Fibroblast of the aortic adventitia (primary cell): ENCODE measurements around the gene UBE2G2. TPM values are rescaled to one million over a fixed set of nuclear protein-coding genes. Genes with fewer than 3 reads are reported as not detected.

Source experiments
- DNase-seq: peaks from one replicate; pipeline ENCODE4 v3.0.0-alpha.2; 2010; ENCODE audit warnings: low read depth
- H3K4me3 ChIP-seq: 2 replicates; pipeline ENCODE4 v1.5.1; 2011; ENCODE audit warnings: low read depth, mild to moderate bottlenecking, control low read depth, low read length, moderate library complexity
- total RNA-seq: library from RNA; depleted of rRNA; stranded (reverse); fragments of >200 nt; gene quantifications from 2 replicates; pipeline ENCODE4 v1.2.3, GENCODE V29; 2012; ENCODE audit warnings: low replicate concordance
- TF ChIP-seq, protein P1 (sequence below): IDR thresholded peaks from 2 replicates; pipeline ENCODE4 v1.5.1; 2011; ENCODE audit warnings: mild to moderate bottlenecking, low read length, control low read depth, inconsistent platforms; ENCODE audit not compliant: insufficient read depth

The UBE2G2 gene
- total RNA-seq, 1 donor, result 64.2 TPM

GRCh38 chr21:44723177-44724131 is 78.2 kb downstream of the UBE2G2 start:
- no peak for DNase-seq
- no peak overlapping the region for H3K4me3 ChIP-seq
- TF ChIP-seq, protein P1, sequence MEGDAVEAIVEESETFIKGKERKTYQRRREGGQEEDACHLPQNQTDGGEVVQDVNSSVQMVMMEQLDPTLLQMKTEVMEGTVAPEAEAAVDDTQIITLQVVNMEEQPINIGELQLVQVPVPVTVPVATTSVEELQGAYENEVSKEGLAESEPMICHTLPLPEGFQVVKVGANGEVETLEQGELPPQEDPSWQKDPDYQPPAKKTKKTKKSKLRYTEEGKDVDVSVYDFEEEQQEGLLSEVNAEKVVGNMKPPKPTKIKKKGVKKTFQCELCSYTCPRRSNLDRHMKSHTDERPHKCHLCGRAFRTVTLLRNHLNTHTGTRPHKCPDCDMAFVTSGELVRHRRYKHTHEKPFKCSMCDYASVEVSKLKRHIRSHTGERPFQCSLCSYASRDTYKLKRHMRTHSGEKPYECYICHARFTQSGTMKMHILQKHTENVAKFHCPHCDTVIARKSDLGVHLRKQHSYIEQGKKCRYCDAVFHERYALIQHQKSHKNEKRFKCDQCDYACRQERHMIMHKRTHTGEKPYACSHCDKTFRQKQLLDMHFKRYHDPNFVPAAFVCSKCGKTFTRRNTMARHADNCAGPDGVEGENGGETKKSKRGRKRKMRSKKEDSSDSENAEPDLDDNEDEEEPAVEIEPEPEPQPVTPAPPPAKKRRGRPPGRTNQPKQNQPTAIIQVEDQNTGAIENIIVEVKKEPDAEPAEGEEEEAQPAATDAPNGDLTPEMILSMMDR, result no peak

DNA sequence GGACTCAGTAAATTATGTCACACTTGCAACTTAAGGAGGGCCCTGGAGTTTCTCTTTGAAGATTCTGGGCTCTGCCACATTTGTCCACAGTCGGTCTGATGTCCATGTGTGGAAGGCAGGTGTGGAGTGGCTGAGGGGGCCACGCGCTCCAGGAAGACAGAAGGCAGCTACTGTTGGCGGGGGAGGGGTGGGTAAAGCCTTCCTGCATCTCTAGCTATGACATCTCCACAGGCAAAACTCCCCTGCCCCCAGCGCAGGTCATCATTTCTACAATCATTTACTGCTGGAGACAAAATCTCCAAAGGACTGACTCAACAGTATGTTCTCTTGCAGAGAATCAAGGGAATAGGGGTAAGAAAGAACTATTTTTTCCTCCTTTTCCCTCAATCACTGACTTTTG is 78.9 kb downstream of the UBE2G2 start:
- TF ChIP-seq, protein P1, result no peak
- H3K4me3 ChIP-seq, result no peak overlapping the region
- no peak for DNase-seq

DNA sequence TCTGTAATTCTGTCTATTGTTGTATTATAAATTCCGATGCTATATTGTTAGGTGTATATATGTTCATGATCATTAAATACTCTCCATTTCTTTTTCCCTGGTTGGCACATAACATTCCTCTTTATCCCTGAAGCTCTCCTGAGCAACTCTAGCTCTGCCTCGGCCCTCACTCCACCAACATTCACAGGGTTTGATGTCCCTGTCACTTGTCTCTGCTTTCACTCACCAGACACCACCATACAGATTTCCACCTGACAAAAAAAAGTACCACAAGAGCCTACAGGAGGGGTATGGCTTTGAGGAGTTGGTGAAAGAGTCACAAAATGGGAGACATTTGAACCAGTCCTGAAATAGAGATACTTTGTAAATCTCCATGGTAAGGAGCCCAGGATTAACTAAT is 81.5 kb downstream of the UBE2G2 start:
- no peak for DNase-seq
- H3K4me3 ChIP-seq, result no peak overlapping the region
- TF ChIP-seq, protein P1, result no peak

Other genes starting within 250 kb of the UBE2G2 start
- not detected in 2 replicates for gene KRTAP10-3, start 243.0 kb downstream of the UBE2G2 start, total RNA-seq
- not detected in 2 replicates for gene KRTAP10-4, start 228.1 kb downstream of the UBE2G2 start, total RNA-seq
- gene KRTAP10-5, start 221.2 kb downstream of the UBE2G2 start, total RNA-seq, result not detected in 2 replicates
- not detected in 2 replicates for gene KRTAP10-6, start 209.3 kb downstream of the UBE2G2 start, total RNA-seq
- not detected in 2 replicates for gene KRTAP10-7, start 201.2 kb downstream of the UBE2G2 start, total RNA-seq
- not detected in 2 replicates for gene KRTAP10-8, start 189.7 kb downstream of the UBE2G2 start, total RNA-seq
- gene KRTAP10-9, start 174.7 kb downstream of the UBE2G2 start, total RNA-seq, result not detected in 2 replicates
- gene KRTAP10-10, start 164.5 kb downstream of the UBE2G2 start, total RNA-seq, result not detected in 2 replicates
- not detected in 2 replicates for gene KRTAP10-11, start 155.4 kb downstream of the UBE2G2 start, total RNA-seq
- gene KRTAP12-4, start 147.2 kb downstream of the UBE2G2 start, total RNA-seq, result not detected in 2 replicates
- gene KRTAP12-3, start 143.9 kb downstream of the UBE2G2 start, total RNA-seq, result not detected in 2 replicates
- gene KRTAP12-2, start 134.9 kb downstream of the UBE2G2 start, total RNA-seq, result not detected in 2 replicates
- not detected in 2 replicates for gene KRTAP12-1, start 119.7 kb downstream of the UBE2G2 start, total RNA-seq
- gene KRTAP10-12, start 104.6 kb downstream of the UBE2G2 start, total RNA-seq, result not detected in 2 replicates
- gene TSPEAR, start 90.2 kb downstream of the UBE2G2 start, total RNA-seq, result 0.08 TPM in 1 of 2 replicates, not detected in the other
- gene SUMO3, start 16.2 kb upstream of the UBE2G2 start, total RNA-seq, result 43.2 and 130 TPM in 2 replicates
- 226 and 233 TPM in 2 replicates for gene PTTG1IP, start 71.9 kb upstream of the UBE2G2 start, total RNA-seq
- gene ITGB2, start 119.1 kb upstream of the UBE2G2 start, total RNA-seq, result 0.09 TPM in 1 of 2 replicates, not detected in the other
- gene SLX9, start 138.2 kb upstream of the UBE2G2 start, total RNA-seq, result 6.0 and 7.4 TPM in 2 replicates